ENCODE data around the gene SMS.

SMS gene

DNA sequence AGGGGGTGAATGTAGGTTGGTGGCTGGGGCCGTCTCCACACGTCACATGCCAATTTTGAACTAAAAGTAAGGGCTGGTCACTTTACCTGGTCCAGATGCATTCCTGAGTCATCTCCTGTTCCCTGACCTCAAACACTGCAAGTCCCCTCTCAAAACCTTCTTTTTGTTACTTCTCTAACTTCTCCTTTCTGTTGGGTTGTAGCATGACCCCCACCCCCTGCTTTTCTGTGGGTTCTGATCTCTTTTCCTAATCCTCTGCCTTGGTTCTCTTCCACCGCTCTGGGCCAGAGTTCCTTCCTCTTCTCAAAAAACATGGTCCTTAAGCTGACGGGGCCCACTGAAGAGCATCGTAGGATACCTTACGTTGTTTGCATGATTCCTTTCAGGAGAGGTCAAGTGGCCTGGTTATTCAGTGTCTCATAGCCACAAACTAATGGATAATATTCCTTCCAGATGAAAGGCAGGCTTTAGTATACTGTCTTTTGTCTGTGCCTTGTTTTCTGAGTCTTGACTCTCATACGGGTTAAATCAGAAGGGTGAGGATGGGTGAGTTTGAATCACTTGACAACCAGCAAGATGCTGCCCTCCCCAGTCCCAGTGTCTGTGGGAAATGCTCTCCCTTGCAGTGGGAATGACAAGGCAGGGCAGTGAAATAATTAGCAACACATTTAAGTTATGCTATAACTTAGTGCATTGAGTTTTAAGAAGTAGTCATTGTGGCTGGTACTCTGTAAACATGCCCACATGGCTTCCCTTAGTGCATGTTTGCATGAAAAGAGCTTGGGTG lies 15.1 kb downstream of the SMS start:
- Histone ChIP-seq H3K9me2 (replicated peaks; ENCODE audit: control insufficient read depth, low read length) (no peaks in the 10 kb centered on the region), H3K36me3 (ENCODE audit: control insufficient read depth, low read length) (no peaks in the 10 kb centered on the region; the same call in 1 of the 2 replicates), H3K4me1 (ENCODE audit: control insufficient read depth, low read length) (no peaks in the 10 kb centered on the region; the same call in 1 of the 2 replicates), H3K27me3 (ENCODE audit: control insufficient read depth, low read length) (no peaks in the 10 kb centered on the region), H4K20me1 (ENCODE audit: control insufficient read depth, insufficient read depth, low read depth, low read length) (no peaks in the 10 kb centered on the region; the same call in 1 of the 2 replicates), H3K27ac (ENCODE audit: low read depth, low read length) (no peak overlapping the region), H3K9me3 (ENCODE audit: control insufficient read depth, insufficient read depth, low read length) (no peaks in the 10 kb centered on the region), H3K4me2 (ENCODE audit: low read length) (no peak overlapping the region), H3F3A (ENCODE audit: control insufficient read depth, insufficient read depth) (no peaks in the 10 kb centered on the region), H3K4me3 (ENCODE audit: low read length) (no peak overlapping the region), H3K79me2 (ENCODE audit: control insufficient read depth, low read length) (peaks cover 97% of the 10 kb centered on the region)
- TF ChIP-seq, protein P1, sequence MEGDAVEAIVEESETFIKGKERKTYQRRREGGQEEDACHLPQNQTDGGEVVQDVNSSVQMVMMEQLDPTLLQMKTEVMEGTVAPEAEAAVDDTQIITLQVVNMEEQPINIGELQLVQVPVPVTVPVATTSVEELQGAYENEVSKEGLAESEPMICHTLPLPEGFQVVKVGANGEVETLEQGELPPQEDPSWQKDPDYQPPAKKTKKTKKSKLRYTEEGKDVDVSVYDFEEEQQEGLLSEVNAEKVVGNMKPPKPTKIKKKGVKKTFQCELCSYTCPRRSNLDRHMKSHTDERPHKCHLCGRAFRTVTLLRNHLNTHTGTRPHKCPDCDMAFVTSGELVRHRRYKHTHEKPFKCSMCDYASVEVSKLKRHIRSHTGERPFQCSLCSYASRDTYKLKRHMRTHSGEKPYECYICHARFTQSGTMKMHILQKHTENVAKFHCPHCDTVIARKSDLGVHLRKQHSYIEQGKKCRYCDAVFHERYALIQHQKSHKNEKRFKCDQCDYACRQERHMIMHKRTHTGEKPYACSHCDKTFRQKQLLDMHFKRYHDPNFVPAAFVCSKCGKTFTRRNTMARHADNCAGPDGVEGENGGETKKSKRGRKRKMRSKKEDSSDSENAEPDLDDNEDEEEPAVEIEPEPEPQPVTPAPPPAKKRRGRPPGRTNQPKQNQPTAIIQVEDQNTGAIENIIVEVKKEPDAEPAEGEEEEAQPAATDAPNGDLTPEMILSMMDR (IDR thresholded peaks at IDR 0.05; ENCODE audit: low read depth, low read length, poor library complexity, severe bottlenecking) = no peak
- no peak for TF ChIP-seq EZH2phosphoT487 (IDR thresholded peaks at IDR 0.05; ENCODE audit: borderline replicate concordance, low read length)

DNA sequence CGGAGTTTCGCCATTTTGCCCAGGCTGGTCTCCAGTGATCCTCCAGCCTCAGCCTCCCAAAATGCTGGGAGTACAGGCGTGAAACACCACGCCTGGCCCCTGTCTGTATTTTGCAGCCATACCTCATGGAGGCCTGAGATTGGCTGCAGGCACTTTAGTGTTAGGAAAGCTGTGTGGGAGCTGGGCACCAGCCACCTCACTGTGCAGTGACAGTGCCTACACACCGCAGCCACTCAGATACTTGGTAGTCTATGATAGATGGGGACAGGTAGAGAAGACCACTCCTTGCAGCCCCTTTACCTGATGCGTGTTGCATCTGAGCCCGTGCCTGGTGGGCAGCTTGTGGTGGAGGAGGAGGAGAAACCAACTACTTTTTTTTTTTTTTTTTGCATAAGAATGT lies 16.3 kb downstream of the SMS start:
- TF ChIP-seq, protein P1 (IDR thresholded peaks at IDR 0.05; ENCODE audit: low read depth, low read length, poor library complexity, severe bottlenecking) = no peak
- no peak for TF ChIP-seq EZH2phosphoT487 (IDR thresholded peaks at IDR 0.05; ENCODE audit: borderline replicate concordance, low read length)
- no peaks in the 10 kb centered on the region for H3K9me3 ChIP-seq (ENCODE audit: control insufficient read depth, insufficient read depth, low read length)
- no peaks in the 10 kb centered on the region; the same call in 1 of the 2 replicates for H4K20me1 ChIP-seq (ENCODE audit: control insufficient read depth, insufficient read depth, low read depth, low read length)
- no peaks in the 10 kb centered on the region for H3K9me2 ChIP-seq (replicated peaks; ENCODE audit: control insufficient read depth, low read length)
- no peak overlapping the region for H3K27ac ChIP-seq (ENCODE audit: low read depth, low read length)
- no peak overlapping the region for H3K4me2 ChIP-seq (ENCODE audit: low read length)
- no peaks in the 10 kb centered on the region; the same call in 1 of the 2 replicates for H3K36me3 ChIP-seq (ENCODE audit: control insufficient read depth, low read length)
- H3K4me1 ChIP-seq (ENCODE audit: control insufficient read depth, low read length) = no peaks in the 10 kb centered on the region; the same call in 1 of the 2 replicates
- no peaks in the 10 kb centered on the region for H3F3A ChIP-seq (ENCODE audit: control insufficient read depth, insufficient read depth)
- peaks cover 97% of the 10 kb centered on the region for H3K79me2 ChIP-seq (ENCODE audit: control insufficient read depth, low read length)
- no peaks in the 10 kb centered on the region for H3K27me3 ChIP-seq (ENCODE audit: control insufficient read depth, low read length)
- H3K4me3 ChIP-seq (ENCODE audit: low read length) = no peak overlapping the region

DNA sequence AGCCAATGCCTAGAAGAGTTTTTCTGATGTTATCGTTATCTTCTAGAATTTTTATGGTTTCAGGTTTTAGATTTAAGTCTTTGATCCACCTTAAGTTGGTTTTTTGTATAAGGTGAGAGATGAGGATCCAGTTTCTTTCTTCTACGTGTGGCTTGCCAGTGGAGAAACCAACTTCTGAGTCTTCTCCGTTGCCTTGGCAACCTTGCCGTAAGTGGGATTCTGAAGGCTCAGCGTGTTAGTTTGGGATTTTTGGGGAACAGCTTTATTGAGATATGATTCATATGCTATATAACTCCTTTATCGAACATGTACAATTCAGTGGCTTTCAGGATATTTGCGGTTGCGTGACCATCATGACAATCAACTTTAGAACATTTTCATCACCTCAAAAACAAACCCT lies 17.7 kb downstream of the SMS start:
- no peak overlapping the region for H3K27ac ChIP-seq (ENCODE audit: low read depth, low read length)
- H3K27me3 ChIP-seq (ENCODE audit: control insufficient read depth, low read length) = no peaks in the 10 kb centered on the region
- H4K20me1 ChIP-seq (ENCODE audit: control insufficient read depth, insufficient read depth, low read depth, low read length) = no peaks in the 10 kb centered on the region
- H3F3A ChIP-seq (ENCODE audit: control insufficient read depth, insufficient read depth) = no peaks in the 10 kb centered on the region
- no peak overlapping the region for H3K4me3 ChIP-seq (ENCODE audit: low read length)
- H3K79me2 ChIP-seq (ENCODE audit: control insufficient read depth, low read length) = peaks cover 97% of the 10 kb centered on the region
- no peaks in the 10 kb centered on the region; the same call in 1 of the 2 replicates for H3K4me1 ChIP-seq (ENCODE audit: control insufficient read depth, low read length)
- no peaks in the 10 kb centered on the region for H3K9me3 ChIP-seq (ENCODE audit: control insufficient read depth, insufficient read depth, low read length)
- H3K36me3 ChIP-seq (ENCODE audit: control insufficient read depth, low read length) = no peaks in the 10 kb centered on the region; the same call in 1 of the 2 replicates
- no peak for TF ChIP-seq EZH2phosphoT487 (IDR thresholded peaks at IDR 0.05; ENCODE audit: borderline replicate concordance, low read length)
- TF ChIP-seq, protein P1 (IDR thresholded peaks at IDR 0.05; ENCODE audit: low read depth, low read length, poor library complexity, severe bottlenecking) = no peak
- H3K4me2 ChIP-seq (ENCODE audit: low read length) = no peak overlapping the region
- H3K9me2 ChIP-seq (replicated peaks; ENCODE audit: control insufficient read depth, low read length) = no peaks in the 10 kb centered on the region

Data from DOHH2 (cell line).